WTC11 (cell line): ENCODE data around the gene CACUL1. TPM values are rescaled to one million over a fixed set of nuclear protein-coding genes. Genes with fewer than 3 reads are reported as not detected.

Source experiments
- ATAC-seq: fragments of 200-7000 bp; cut with Tn5 transposase; 2 replicates; pipeline ENCODE4 v1.10.0; 2021; ENCODE audit warnings: mild to moderate bottlenecking, moderate library complexity
- CTCF ChIA-PET: fragments of 300-600 bp; sonication (Branson Sonifier 250); formaldehyde crosslinking; loops from one replicate; lab custom pipeline; 2021; ENCODE audit warnings: antibody characterized with exemption; lab: Charles Lee
- POLR2A ChIA-PET: fragments of 350-600 bp; sonication (Branson Sonifier 250); formaldehyde crosslinking; loops from one replicate; lab custom pipeline; 2021; ENCODE audit warnings: antibody characterized with exemption; lab: Charles Lee
- DNase-seq: peaks from one replicate; pipeline ENCODE4 v3.0.0; 2021; ENCODE audit warnings: low spot score
- H3K27ac Mint-ChIP-seq: 2 replicates; pipeline ENCODE4 v1.8.0; 2021; ENCODE audit warnings: mixed read lengths
- H3K27me3 Mint-ChIP-seq: 2 replicates; pipeline ENCODE4 v1.8.0; 2021; ENCODE audit warnings: low read depth, mild to moderate bottlenecking, moderate library complexity, mixed read lengths
- H3K36me3 Mint-ChIP-seq: 2 replicates; pipeline ENCODE4 v1.8.0; 2021; ENCODE audit warnings: mixed read lengths
- H3K4me1 Mint-ChIP-seq: 2 replicates; pipeline ENCODE4 v1.8.0; 2022; ENCODE audit warnings: mixed read lengths
- H3K4me3 Mint-ChIP-seq: 2 replicates; pipeline ENCODE4 v1.8.0; 2021; ENCODE audit warnings: mild to moderate bottlenecking, moderate library complexity, mixed read lengths
- H3K9me3 Mint-ChIP-seq: 2 replicates; pipeline ENCODE4 v1.8.0; 2021; ENCODE audit warnings: mixed read lengths
- CREM ChIP-seq: sonication (generic); formaldehyde crosslinking; IDR thresholded peaks from 2 replicates; pipeline ENCODE4 v1.8.1; 2022; ENCODE audit warnings: mild to moderate bottlenecking, missing genetic modification reagents, moderate library complexity
- E2F5 ChIP-seq: sonication (generic); formaldehyde crosslinking; IDR thresholded peaks from 2 replicates; pipeline ENCODE4 v1.8.1; 2022; ENCODE audit warnings: mild to moderate bottlenecking, moderate library complexity, missing genetic modification reagents
- EMX1 ChIP-seq: fragments of 250-450 bp; sonication (Bioruptor Pico); IDR thresholded peaks from 2 replicates; pipeline ENCODE4 v1.8.0; 2021; ENCODE audit warnings: mild to moderate bottlenecking
- FOXP1 ChIP-seq: sonication (generic); formaldehyde crosslinking; IDR thresholded peaks from 2 replicates; pipeline ENCODE4 v1.8.0; 2022; ENCODE audit warnings: missing genetic modification reagents, mild to moderate bottlenecking, moderate library complexity, borderline replicate concordance
- IRF2 ChIP-seq: sonication (generic); formaldehyde crosslinking; IDR thresholded peaks from 2 replicates; pipeline ENCODE4 v1.8.0; 2022; ENCODE audit warnings: low read depth, missing genetic modification reagents, borderline replicate concordance
- NR3C1 ChIP-seq: sonication (generic); formaldehyde crosslinking; conservative IDR thresholded peaks from 2 replicates; pipeline ENCODE4 v1.8.1; 2023; ENCODE audit warnings: low read depth, mild to moderate bottlenecking, missing genetic modification reagents
- PRDM15 ChIP-seq: sonication (generic); formaldehyde crosslinking; IDR thresholded peaks from 2 replicates; pipeline ENCODE4 v1.8.0; 2022; ENCODE audit warnings: missing genetic modification reagents
- PREB ChIP-seq: sonication (generic); formaldehyde crosslinking; IDR thresholded peaks from 2 replicates; pipeline ENCODE4 v1.8.1; 2022; ENCODE audit warnings: mild to moderate bottlenecking, missing genetic modification reagents, moderate library complexity, borderline replicate concordance
- RELA ChIP-seq: sonication (generic); formaldehyde crosslinking; IDR thresholded peaks from 2 replicates; pipeline ENCODE4 v1.8.1; 2022; ENCODE audit warnings: missing genetic modification reagents, mild to moderate bottlenecking, borderline replicate concordance
- STAT6 ChIP-seq: sonication (generic); formaldehyde crosslinking; conservative IDR thresholded peaks from 2 replicates; pipeline ENCODE4 v1.8.1; 2023; ENCODE audit warnings: mild to moderate bottlenecking, low read depth, missing genetic modification reagents, moderate library complexity
- ZNF219 ChIP-seq: sonication (generic); formaldehyde crosslinking; IDR thresholded peaks from 2 replicates; pipeline ENCODE4 v1.8.0; 2023; ENCODE audit warnings: missing genetic modification reagents, mild to moderate bottlenecking, borderline replicate concordance
- ZNF416 ChIP-seq: fragments of 250-450 bp; sonication (Bioruptor Pico); IDR thresholded peaks from 2 replicates; pipeline ENCODE4 v1.9.0; 2021; ENCODE audit warnings: mild to moderate bottlenecking, inconsistent platforms
- total RNA-seq: library from RNA; stranded (reverse); gene quantifications from 3 replicates; pipeline ENCODE4 v1.2.3, GENCODE V29; 2021
- TF ChIP-seq, protein P1 (sequence below): fragments of 250-450 bp; sonication (Bioruptor Pico); IDR thresholded peaks from 2 replicates; pipeline ENCODE4 v1.8.0; 2021; ENCODE audit warnings: mild to moderate bottlenecking
- TF ChIP-seq, protein P2 (sequence below): fragments of 250-450 bp; sonication (Bioruptor Pico); IDR thresholded peaks from 2 replicates; pipeline ENCODE4 v2.1.2; 2022; ENCODE audit warnings: mild to moderate bottlenecking, moderate library complexity

The CACUL1 gene
- total RNA-seq, 1 experiment from 2014 or later, result 41.5 TPM

GRCh38 chr10:118738406-118738805 is 16.4 kb downstream of the CACUL1 start (continued):
- TF ChIP-seq PRDM15 (CRISPR knock-in tag), result no peak
- TF ChIP-seq, protein P1, sequence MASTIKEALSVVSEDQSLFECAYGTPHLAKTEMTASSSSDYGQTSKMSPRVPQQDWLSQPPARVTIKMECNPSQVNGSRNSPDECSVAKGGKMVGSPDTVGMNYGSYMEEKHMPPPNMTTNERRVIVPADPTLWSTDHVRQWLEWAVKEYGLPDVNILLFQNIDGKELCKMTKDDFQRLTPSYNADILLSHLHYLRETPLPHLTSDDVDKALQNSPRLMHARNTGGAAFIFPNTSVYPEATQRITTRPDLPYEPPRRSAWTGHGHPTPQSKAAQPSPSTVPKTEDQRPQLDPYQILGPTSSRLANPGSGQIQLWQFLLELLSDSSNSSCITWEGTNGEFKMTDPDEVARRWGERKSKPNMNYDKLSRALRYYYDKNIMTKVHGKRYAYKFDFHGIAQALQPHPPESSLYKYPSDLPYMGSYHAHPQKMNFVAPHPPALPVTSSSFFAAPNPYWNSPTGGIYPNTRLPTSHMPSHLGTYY (CRISPR knock-in tag), result no peak
- TF ChIP-seq, protein P2, sequence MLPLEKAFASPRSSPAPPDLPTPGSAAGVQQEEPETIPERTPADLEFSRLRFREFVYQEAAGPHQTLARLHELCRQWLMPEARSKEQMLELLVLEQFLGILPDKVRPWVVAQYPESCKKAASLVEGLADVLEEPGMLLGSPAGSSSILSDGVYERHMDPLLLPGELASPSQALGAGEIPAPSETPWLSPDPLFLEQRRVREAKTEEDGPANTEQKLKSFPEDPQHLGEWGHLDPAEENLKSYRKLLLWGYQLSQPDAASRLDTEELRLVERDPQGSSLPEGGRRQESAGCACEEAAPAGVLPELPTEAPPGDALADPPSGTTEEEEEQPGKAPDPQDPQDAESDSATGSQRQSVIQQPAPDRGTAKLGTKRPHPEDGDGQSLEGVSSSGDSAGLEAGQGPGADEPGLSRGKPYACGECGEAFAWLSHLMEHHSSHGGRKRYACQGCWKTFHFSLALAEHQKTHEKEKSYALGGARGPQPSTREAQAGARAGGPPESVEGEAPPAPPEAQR (CRISPR knock-in tag), result no peak

- Mint-ChIP-seq H3K36me3 (no peaks in the 10 kb centered on the region), H3K4me3 (no peak overlapping the region), H3K27ac (peak overlapping the region; percentile 1; the same call in 1 of the 2 replicates), H3K4me1 (peaks cover 63% of the 10 kb centered on the region), H3K9me3 (no peaks in the 10 kb centered on the region), H3K27me3 (no peaks in the 10 kb centered on the region)
- CTCF ChIA-PET, result interaction anchor here (0.9 to 1.3 kb wide), 3 partner anchors 16 to 143 kb away, joined by 3 to 6 read pairs (median 4); no protein-coding TSS in a partner anchor
- POLR2A ChIA-PET, result interaction anchor here (1.1 kb wide), 1 partner anchor 17 kb away, joined by 4 read pairs; the partner anchor contains the start of gene CACUL1
- TF ChIP-seq CREM (CRISPR knock-in tag) (no peak), FOXP1 (CRISPR knock-in tag) (no peak), STAT6 (CRISPR knock-in tag) (no peak), PRDM15 (CRISPR knock-in tag) (no peak), ZNF416 (CRISPR knock-in tag) (no peak), ZNF219 (no peak), PREB (no peak), E2F5 (no peak), RELA (no peak), EMX1 (CRISPR knock-in tag) (no peak), IRF2 (CRISPR knock-in tag) (no peak), NR3C1 (no peak)
- TF ChIP-seq, protein P1 (CRISPR knock-in tag), result no peak
- no peak for ATAC-seq
- no peak for DNase-seq
Measured at GRCh38 chr10:118737603-118738302, 17.0 kb downstream of the CACUL1 start.
